GM15510 (cell line): ENCODE data around the gene MARCKSL1.

ENCODE experiments used
- POLR2A ChIP-seq: IDR thresholded peaks from 3 replicates; pipeline ENCODE4 v1.6.1; 2011; ENCODE audit warnings: borderline replicate concordance; ENCODE audit not compliant: insufficient read length; ENCODE audit errors: extremely low read depth

The MARCKSL1 gene

GRCh38 chr1:32339363-32339978, 3.4 kb upstream of the MARCKSL1 start:
- no peak for TF ChIP-seq POLR2A

GRCh38 chr1:32338637-32339145, 2.7 kb upstream of the MARCKSL1 start:
- TF ChIP-seq POLR2A = no peak

GRCh38 chr1:32337855-32338636, 2.0 kb upstream of the MARCKSL1 start:
- TF ChIP-seq POLR2A = no peak

- no peak for TF ChIP-seq POLR2A
These were observed 1.1 kb upstream of the MARCKSL1 start for GRCh38 chr1:32336963-32337675.

GRCh38 chr1:32336591-32336932, 529 bp upstream of the MARCKSL1 start:
- no peak for TF ChIP-seq POLR2A

- TF ChIP-seq POLR2A = no peak
These were observed 571 bp downstream of the MARCKSL1 start for GRCh38 chr1:32335535-32335789.

GRCh38 chr1:32334864-32335534, 1.0 kb downstream of the MARCKSL1 start:
- TF ChIP-seq POLR2A = peak; percentile 41

GRCh38 chr1:32334274-32334861, 1.7 kb downstream of the MARCKSL1 start:
- TF ChIP-seq POLR2A = peak; percentile 35

GRCh38 chr1:32333251-32333963, 2.6 kb downstream of the MARCKSL1 start:
- no peak for TF ChIP-seq POLR2A

- TF ChIP-seq POLR2A = peak; percentile 35
These were observed 3.5 kb downstream of the MARCKSL1 start for GRCh38 chr1:32332290-32333079.

- TF ChIP-seq POLR2A = no peak
These were observed 4.5 kb downstream of the MARCKSL1 start for GRCh38 chr1:32331549-32331948.

- no peak for TF ChIP-seq POLR2A
These were observed 5.4 kb downstream of the MARCKSL1 start for GRCh38 chr1:32330558-32331151.

- no peak for TF ChIP-seq POLR2A
These were observed 6.0 kb downstream of the MARCKSL1 start for GRCh38 chr1:32329931-32330466.

- TF ChIP-seq POLR2A = no peak
These were observed 8.8 kb downstream of the MARCKSL1 start for GRCh38 chr1:32327204-32327603.
